NCI-H2081 (cell line): ENCODE results near the gene TSFM.

Experiments used
- DNase-seq, 2 experiments: peaks; one replicate each; lab custom pipeline; 2025; lab: John Stamatoyannopoulos, UW

Gene TSFM

DNA sequence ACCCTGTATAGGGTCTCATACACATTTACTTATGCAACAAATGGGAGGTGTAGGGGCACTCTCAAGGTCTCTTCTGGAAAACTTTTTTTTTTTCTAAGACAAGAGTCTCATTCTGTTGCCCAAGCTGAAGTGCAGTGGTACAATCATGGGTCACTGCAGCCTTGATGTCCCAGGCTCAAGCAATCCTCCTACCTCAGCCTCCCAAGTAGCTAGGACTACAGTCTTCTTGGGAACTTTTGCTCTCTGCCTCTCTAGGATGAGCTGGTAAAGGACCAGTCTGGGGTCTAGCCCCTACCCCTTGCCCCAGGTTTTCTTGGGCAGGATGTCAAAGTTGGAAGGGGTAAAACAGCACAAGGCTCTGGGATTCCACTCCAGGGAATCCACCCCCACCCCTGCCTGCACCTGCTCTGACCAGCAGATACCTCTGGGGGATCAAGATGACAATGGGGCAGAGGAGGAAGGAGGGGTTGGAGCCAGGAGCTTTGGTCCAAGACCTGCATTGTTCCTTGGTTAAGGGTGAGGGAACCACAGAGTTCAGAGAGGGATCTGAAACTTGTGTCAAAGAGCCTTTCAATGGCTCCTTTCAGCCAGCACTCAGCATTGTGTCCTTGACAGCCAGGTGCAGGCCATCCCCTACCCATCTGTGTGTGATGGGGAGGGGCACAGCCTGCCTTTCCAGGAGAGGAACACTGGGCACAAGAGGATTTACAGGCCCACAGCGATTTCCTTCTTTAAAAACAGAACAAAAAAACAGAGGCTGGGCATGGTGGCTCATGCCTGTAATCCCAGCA, 51.7 kb downstream of the TSFM start:
- peak in 1 of 2 experiments; percentile 36 for DNase-seq

DNA sequence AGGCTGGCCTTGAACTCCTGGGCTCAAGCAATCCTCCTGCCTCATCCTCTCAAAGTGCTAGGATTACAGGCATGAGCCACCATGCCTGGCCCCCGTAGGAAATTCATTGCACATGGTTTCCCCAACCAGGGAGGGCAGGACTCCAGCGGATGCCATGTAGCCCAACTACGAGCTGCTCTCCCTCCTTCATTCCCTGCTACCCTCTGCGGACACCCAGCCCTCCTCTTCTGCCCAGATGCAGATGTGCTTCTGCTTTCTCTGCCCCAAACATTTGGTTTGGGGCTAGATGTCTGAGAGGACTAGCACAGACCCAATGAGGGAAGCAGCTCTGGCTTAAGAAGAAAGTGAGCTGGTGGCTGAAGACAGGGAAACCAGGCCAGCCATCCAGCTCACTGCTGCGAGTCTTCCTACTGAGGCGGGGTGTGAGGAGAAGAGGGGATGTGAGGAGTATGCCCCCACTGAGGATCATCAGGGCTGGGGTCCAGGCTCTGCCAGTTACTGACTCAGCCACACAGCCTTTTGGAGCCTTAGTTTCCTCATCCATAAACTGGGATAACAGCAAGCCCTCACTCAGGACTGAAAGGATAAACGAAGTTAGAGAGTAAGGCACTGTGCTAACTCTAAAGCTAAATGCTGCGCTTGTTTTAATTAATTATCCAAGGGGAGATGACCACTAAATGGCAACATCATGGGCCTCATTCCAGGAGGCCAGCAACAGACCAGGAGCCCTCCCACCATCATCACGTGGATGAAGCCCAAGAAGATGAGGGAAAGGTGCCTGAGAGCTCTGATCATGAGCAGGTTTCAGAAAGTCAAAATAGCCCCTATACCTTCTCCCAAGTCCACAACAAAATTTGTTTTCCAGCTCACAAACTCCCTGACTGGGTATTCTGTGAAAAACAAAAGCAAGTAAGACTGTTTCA, 53.0 kb downstream of the TSFM start:
- no peak for DNase-seq

DNA sequence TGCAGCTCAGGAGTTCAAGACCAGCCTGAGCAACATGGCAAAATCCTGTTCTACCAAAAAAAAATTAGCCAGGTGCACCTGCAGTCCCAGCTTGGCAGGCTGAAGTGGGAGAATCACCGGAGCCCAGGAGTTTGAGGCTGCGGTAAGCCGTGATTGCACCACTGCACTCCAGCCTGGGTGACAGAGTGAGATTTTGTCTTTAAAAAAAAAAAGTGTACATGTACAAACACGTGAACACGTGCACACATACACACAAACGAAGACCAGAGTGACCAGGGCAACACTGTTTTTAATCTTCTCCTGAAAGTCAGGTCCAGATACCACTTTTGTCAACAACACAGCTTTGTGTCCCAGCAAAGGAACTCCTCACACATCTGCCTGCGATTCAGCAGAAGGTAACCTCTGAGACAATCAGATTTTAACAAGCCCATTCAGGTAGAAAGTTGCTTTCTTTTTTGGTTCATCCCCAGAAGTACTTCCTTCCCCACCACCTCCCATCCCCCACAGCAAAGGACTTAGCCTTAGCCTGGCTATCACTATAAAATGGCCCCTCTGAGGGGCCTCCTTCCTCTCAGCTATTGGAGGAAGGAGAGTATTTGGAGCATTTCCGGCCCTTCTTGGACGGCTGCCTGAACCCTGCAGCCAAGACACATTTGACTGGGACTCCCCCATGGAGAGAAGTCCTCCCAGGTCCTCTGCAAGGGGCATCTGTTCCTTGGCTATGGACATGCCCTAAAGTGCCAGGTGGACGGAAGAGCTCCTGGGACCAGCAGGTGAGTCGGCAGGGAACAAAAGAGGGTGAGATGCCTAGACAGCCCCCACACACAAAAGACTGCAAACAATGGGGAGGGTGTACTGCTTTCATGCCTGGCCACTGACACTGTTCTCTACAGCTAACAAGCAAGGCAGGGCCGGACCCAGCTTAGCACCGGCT, 54.1 kb downstream of the TSFM start:
- DNase-seq: peak; percentile 46 to 82

DNA sequence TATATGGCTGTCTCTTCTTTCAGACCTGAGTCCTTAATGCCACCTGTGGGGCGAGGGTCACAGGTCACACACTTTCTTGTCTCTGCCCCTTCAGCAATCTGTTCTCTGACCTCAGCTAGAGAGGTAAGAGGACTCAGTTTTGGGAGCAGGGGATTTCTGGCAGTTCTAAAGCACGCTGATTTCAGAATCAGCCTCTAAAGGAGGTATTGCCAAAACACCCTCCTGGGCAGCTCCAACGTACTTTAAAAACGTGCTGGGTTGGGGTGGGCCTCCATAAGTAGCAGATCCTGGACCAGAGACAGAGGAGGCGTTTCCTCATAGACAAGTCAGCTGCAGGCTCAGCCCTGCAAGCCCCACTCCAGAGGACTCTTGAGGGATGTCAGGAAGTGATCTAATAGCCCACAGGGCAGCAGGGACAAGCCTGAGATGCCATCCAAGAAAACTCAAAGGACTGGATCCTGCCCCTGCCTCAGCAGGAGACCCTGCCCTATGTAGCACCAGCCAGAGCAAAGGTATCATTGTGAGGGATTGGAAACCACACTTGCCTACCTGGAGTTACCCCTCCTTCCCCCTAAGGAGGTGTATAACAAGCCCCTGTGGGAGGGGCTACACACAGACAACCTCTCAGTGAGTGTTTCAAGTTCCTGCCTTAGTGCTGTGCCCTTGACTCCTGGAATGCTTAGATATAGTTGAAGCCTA, 55.4 kb downstream of the TSFM start:
- DNase-seq: no peak

DNA sequence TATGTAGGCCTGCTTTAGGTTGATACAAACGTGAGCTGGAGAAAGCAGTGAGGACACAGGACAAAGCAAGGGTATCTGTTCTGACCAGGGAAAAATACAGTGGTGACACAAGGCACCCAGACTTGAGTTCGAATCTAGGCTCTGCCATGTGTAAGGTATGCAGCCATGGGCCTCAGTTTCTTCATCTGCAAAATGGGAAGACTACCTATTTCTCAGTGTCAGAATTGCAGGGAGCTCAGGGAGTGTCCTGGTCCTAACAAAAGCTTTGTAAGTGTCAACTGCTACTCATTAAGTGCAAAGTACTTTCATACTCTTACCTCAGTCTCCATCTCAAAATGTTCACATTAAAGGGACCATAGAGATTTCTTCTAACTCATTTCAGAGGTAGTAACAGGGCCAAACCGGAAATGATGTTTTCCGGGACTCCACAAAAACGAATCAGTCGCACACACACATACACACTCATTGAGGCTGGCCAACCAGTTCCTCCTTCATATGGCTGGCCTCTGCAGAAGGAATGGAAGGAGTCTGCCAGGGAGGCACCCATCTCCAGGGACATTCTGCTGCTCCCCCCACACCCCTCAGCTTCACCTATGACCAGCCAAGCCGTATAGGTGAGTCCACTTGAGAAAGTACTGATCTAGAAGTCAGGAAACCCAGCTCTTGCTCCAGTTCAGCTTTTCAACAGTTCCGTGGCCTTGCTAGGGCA, 56.2 kb downstream of the TSFM start:
- DNase-seq: no peak

DNA sequence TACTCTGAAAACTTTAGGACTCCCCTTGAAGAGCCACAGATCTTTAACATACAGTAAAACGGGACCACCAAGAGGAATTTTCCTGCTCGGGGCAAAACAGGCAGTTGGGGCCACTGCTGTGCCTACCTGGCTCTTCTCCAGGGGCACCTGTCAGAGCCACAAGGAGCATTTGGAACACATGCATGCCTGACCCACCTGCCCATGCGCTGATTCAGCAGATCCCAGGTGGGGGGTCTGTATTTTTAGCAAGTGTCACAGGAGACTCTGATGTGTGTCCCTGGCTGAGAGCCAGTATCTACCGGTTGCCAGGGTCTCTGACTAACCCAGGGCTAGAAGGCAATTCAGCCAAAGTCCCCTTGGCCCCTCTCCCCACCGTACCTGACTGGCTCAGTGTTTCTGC, 57.4 kb downstream of the TSFM start:
- peak; percentile 70 to 80 for DNase-seq

DNA sequence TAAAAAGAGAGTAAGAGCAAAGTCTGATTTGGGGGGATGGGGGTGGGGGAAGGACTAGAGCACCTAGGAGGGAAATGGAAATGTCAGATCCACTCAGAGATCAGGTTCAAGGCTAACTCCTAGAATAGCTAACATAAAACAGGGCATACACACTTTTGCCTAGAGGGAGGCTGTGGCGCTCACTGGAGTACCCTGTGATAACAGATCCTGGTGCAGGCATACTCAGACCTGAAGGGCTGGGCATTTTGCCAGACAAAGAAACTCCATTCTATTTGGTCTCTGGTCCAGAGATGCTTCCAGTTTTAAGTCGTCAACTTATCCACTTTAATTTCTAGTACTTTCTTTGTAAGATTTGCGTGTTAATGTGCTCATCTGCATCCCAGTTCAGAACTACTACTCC, 58.1 kb downstream of the TSFM start:
- peak; percentile 14 to 70 for DNase-seq

DNA sequence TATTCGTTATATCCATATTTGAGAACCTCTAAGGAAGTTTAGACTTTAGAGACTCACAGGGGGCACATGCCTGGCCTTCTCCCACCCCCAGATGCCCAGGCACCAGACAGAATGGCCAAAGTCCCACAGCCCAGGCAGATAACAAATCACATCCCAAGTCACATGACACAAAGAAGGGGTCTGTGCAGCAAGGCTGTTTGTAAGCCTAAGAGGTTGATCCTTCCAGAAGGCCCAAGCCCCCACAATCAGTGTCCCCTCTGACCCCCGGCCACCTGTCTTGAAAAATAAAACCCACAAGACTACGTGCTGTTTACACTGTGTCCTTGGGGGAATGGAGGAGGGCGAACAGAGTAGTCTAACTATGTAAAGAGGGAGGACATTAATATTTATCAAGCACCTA, 58.9 kb downstream of the TSFM start:
- no peak for DNase-seq

DNA sequence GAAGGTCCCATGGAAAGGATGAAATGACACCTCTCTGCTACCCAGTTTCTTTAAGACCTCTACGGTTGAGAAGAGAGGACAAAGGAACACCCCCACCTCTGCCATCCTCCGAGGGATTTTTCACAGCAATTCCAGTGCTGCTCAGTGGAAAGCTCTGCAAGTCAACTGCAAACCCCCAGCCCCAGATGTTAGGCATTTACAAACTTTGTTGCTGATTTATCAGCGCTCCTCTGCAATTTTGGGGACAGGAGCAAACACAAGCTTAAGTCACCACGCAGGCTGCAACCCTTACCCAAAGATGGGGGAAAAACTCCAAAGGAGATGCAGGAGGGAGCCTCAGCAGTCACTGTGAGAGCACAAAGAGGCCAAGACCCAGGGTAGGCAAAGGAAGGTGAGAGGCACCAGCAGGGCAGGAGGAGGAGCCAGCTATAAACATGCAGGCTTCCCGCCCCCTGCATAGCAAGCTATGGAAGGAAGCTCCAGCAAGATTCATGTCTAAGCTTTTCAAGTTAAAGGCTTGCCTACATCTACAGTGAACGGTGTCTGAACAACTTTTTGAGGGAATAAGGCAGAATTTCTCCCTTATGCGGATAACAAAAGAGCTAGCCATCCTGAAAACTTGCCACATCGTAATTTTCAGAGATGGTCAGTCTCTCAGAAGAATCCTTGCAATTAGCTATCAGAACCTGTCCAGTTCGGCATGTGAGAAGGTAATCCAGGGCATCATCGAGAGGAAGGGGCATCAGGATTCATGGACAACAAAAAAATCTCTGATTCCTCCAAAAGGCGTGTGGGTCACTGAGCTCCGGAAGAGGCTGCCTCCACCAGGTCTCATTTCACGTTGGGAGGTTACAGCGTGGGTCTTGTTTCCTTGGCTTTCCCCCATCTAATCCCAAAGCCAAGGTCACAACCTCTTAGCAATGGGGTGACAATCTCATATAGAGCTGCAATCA, 60.0 kb downstream of the TSFM start:
- DNase-seq: no peak

DNA sequence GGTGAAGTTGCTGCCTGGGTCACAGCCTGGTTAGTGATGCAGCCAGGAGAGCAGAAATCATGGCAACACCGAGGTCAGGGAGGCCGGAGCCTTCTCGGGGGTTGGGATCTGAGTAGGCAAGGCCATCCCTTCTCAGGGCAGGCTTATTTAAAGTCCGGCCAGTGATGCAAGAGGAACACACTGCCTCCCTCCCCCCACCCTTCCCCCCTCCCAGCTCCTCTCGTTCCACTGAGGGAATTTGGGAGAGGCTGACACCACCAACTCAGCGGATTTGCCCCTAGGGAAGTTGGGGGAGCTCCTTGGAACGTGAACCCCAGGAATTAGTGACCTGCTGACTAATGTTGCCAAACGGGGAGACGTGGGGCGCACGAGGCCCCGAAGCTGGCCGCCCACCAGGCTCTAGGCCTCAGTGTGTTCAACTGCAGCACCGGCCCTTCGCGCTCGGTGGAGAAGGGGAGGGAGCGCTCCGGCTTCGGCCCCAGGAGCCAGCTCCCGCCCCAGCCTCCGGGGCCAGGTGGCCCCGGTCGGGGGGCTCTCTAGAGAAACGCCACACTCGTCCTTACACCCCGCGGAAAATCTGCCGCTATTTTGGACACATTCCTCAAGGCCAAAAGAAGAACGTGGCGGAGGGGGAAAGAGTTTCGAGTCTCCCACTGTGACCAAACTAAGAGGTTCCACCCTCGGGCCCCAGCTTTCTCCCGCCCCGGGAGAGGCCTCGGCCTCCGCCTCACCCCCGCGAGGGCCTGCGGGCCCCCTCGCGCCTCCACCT, 62.3 kb downstream of the TSFM start:
- peak in 1 of 2 experiments; percentile 15 for DNase-seq

DNA sequence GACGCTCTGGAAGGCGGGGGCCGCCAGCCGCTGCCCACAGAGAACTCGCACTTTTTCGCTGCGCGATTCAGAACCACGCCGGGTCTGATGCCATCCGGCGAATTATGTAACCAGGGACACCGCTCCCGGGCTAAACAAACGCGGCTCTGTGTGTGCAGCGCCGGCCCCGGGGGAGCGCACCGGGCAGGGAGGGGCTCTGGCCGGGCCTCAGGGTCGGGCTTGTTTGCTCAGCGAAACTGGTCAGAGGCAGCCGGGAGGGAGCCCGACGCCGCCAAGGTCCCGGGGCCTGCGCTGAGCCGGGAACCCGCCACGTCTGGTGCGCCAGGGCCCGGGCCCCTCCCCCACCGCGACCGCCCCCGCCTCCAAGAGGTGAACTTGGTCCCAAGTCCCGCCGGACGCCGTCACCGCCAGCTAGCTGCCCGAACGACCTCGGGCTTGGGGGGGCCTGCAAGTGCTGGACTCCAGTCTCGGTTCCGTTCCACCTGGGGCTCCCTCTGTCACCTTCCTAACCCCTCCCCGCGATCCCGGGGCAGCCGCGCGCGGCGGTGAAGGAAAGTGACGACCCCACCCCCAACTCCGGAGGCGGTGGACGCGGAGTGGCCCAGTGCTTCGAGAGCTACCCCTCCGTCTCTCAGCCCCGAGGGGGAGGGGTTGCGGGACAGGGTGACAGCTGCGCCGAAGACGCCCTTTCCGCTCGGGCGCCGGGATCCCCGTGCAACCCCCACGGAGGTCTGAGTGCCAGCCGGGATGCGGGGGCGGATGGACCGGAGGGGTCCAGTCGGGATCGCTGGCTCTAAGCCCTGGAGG, 63.1 kb downstream of the TSFM start:
- DNase-seq: peak; percentile 41 to 44

DNA sequence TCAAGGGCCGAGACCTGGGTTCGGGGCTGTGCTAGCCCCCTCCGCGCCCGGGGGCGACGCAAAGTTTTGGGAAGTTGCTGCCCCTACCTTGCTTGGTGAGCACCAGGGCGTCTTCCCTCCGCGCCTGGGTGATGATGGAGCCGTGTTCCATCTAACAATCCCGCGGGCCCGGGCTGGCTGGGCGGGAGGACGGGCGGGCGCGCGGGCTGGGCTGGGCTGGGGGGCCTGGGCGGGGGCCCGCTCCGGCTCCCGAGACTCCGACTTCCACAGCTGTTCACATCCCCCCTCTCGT, 63.6 kb downstream of the TSFM start:
- no peak for DNase-seq

DNA sequence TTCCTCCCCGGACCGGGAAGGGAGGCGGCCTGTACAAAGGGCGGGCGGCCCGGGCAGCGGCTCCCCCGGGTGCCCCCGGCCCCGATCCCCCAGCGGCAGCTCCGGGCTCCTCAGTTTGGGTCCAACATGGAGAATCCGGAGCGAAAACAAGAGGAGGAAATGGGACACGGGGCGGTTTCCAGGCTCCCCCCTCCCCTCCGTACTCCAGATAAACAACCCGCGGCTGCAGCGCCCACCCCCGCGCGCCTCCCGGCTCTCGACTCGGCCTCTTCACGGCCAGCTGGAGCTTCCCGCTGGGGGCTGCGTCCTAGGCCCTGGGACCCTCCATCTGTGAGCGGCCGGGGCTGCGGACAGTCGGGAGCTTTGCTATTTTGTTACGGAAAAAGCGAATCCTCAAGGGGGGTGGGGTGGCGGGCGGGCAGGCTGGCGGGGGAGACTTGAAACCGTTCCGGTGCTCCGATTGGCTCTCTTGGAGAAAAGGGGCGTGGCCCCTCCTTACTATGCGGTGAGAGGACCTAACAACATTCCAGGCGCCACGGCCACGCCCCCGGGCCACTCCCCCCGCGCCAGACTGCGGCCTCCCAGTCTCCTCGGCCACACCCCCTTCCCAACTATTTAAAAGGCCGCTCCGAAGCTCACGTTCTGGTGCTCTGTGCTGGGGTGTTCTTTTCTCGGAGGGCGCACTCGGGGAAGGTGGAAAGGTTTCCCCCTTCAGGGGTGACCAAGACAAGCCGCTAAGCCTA, 64.2 kb downstream of the TSFM start, which contains the start of gene CTDSP2:
Gene CTDSP2, minus strand, starts transcription at position 153 of the 743 bp plus-strand sequence. CDS start 294 bp downstream, outside the sequence.
- peak; percentile 97 to 98 for DNase-seq
